Measurements from ENCODE around the gene SLC1A3. TPM values are rescaled to one million over a fixed set of nuclear protein-coding genes. Genes with fewer than 3 reads are reported as not detected.
"Not testable (repeated sequence)": the region's sequence is repeated elsewhere in the genome, so short reads cannot be mapped to it uniquely, and the experiment has no call there.

The SLC1A3 gene
- polyA plus RNA-seq, 3 donors: 1.3 to 3.2 (median 1.9) TPM

GRCh38 chr5:36623832-36624231, 17.4 kb downstream of the SLC1A3 start:
- no peak for DNase-seq (ENCODE audit: extremely low read depth in 1 of 11, low read depth in 9 of 11, low spot score in 4 of 11)

GRCh38 chr5:36624277-36624676, 17.9 kb downstream of the SLC1A3 start:
- no peak for DNase-seq (ENCODE audit: extremely low read depth in 1 of 11, low read depth in 9 of 11, low spot score in 4 of 11)

- no peak for DNase-seq (ENCODE audit: extremely low read depth in 1 of 11, low read depth in 9 of 11, low spot score in 4 of 11)
Measured at GRCh38 chr5:36628695-36629094, 22.3 kb downstream of the SLC1A3 start.

GRCh38 chr5:36629729-36630128, 23.3 kb downstream of the SLC1A3 start:
- DNase-seq (ENCODE audit: extremely low read depth in 1 of 11, low read depth in 9 of 11, low spot score in 4 of 11): no peak

- no peak for DNase-seq (ENCODE audit: extremely low read depth in 1 of 11, low read depth in 9 of 11, low spot score in 4 of 11)
Measured at GRCh38 chr5:36630201-36631145, 24.1 kb downstream of the SLC1A3 start.

GRCh38 chr5:36631154-36631553, 24.7 kb downstream of the SLC1A3 start:
- DNase-seq (ENCODE audit: extremely low read depth in 1 of 11, low read depth in 9 of 11, low spot score in 4 of 11): no peak

GRCh38 chr5:36631620-36632362, 25.4 kb downstream of the SLC1A3 start:
- DNase-seq (ENCODE audit: extremely low read depth in 1 of 11, low read depth in 9 of 11, low spot score in 4 of 11): no peak

GRCh38 chr5:36632363-36632664, 25.9 kb downstream of the SLC1A3 start:
- DNase-seq (ENCODE audit: extremely low read depth in 1 of 11, low read depth in 9 of 11, low spot score in 4 of 11): no peak

GRCh38 chr5:36635721-36636390, 29.4 kb downstream of the SLC1A3 start:
- DNase-seq (ENCODE audit: extremely low read depth in 1 of 11, low read depth in 9 of 11, low spot score in 4 of 11): no peak

- DNase-seq (ENCODE audit: extremely low read depth in 1 of 11, low read depth in 9 of 11, low spot score in 4 of 11): no peak
Measured at GRCh38 chr5:36637101-36637500, 30.7 kb downstream of the SLC1A3 start.

GRCh38 chr5:36637516-36637915, 31.1 kb downstream of the SLC1A3 start:
- DNase-seq (ENCODE audit: extremely low read depth in 1 of 11, low read depth in 9 of 11, low spot score in 4 of 11): no peak

GRCh38 chr5:36638056-36638455, 31.6 kb downstream of the SLC1A3 start:
- DNase-seq (ENCODE audit: extremely low read depth in 1 of 11, low read depth in 9 of 11, low spot score in 4 of 11): no peak

- no peak for DNase-seq (ENCODE audit: extremely low read depth in 1 of 11, low read depth in 9 of 11, low spot score in 4 of 11)
Measured at GRCh38 chr5:36640949-36641348, 34.5 kb downstream of the SLC1A3 start.

- no peak for DNase-seq (ENCODE audit: extremely low read depth in 1 of 11, low read depth in 9 of 11, low spot score in 4 of 11)
Measured at GRCh38 chr5:36641431-36641830, 35.0 kb downstream of the SLC1A3 start.

- no peak for DNase-seq (ENCODE audit: extremely low read depth in 1 of 11, low read depth in 9 of 11, low spot score in 4 of 11)
Measured at GRCh38 chr5:36642089-36642488, 35.7 kb downstream of the SLC1A3 start.

GRCh38 chr5:36643162-36643561, 36.8 kb downstream of the SLC1A3 start:
- DNase-seq (ENCODE audit: extremely low read depth in 1 of 11, low read depth in 9 of 11, low spot score in 4 of 11): no peak

GRCh38 chr5:36643841-36644240, 37.4 kb downstream of the SLC1A3 start:
- DNase-seq (ENCODE audit: extremely low read depth in 1 of 11, low read depth in 9 of 11, low spot score in 4 of 11): not testable (repeated sequence)

GRCh38 chr5:36644727-36645126, 38.3 kb downstream of the SLC1A3 start:
- no peak for DNase-seq (ENCODE audit: extremely low read depth in 1 of 11, low read depth in 9 of 11, low spot score in 4 of 11)

GRCh38 chr5:36646100-36646499, 39.7 kb downstream of the SLC1A3 start:
- no peak for DNase-seq (ENCODE audit: extremely low read depth in 1 of 11, low read depth in 9 of 11, low spot score in 4 of 11)

GRCh38 chr5:36646507-36647023, 40.2 kb downstream of the SLC1A3 start:
- no peak for DNase-seq (ENCODE audit: extremely low read depth in 1 of 11, low read depth in 9 of 11, low spot score in 4 of 11)

Data from renal cortex interstitium (tissue), 11 donors.